A549 (cell line): ENCODE results near the gene CIITA.

Experiments
- EP300 ChIP-seq, 2 experiments: fragments of >200 bp; sonication (Bioruptor Twin); formaldehyde crosslinking; IDR thresholded peaks; 2 replicates in 1 of 2; 3 replicates in 1 of 2; pipeline ENCODE4 v1.6.1; 2016 to 2017
- POLR2A ChIP-seq: IDR thresholded peaks from 2 replicates; pipeline ENCODE4 v1.6.1; 2012; ENCODE audit warnings: mild to moderate bottlenecking, low read length

DNA sequence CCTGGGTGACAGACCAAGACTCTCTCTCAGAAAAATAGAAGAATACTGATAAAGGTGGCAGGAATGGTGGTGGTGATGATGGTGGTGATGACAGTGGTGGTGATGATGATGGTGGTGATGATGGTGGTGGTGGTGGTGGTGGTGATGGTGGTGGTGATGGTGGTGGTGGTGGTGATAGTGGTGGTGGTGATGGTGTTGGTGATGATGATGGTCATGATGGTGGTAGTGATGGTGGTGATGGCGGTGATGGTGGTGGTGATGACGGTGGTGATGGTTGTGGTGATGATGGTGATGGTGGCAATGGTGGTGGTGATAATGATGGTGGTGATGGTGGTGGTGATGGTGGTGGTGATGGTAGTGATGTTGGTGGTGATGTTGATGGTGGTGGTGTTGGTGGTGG lies 18.0 kb upstream of the CIITA start:
- no peak for TF ChIP-seq EP300 (IDR thresholded peaks at IDR 0.05)
- no peak for TF ChIP-seq POLR2A
